RCC 7860 (cell line): ENCODE measurements around the gene GZMA.
"Not testable (repeated sequence)": the region's sequence is repeated elsewhere in the genome, so short reads cannot be mapped to it uniquely, and the experiment has no call there.

Source experiments
- DNase-seq: peaks from one replicate; pipeline ENCODE4 v3.0.0-alpha.2; 2015; ENCODE audit warnings: low spot score
- FAIRE-seq: peaks from 2 replicates; lab custom pipeline; 2012; peaks lifted over from hg19 to GRCh38; lab: Jason Lieb, UNC

GZMA gene

GRCh38 chr5:55105976-55106375 lies 3.5 kb downstream of the GZMA start:
- not testable (repeated sequence) for DNase-seq, FAIRE-seq

- FAIRE-seq, result no peak
- DNase-seq, result no peak
These were observed 6.2 kb downstream of the GZMA start for GRCh38 chr5:55108661-55109060.

- DNase-seq (no peak), FAIRE-seq (no peak)
These were observed 7.8 kb downstream of the GZMA start for GRCh38 chr5:55110217-55110616.

- FAIRE-seq, result no peak
These were observed 10.9 kb downstream of the GZMA start for GRCh38 chr5:55113327-55113726.

GRCh38 chr5:55114061-55114460 lies 11.6 kb downstream of the GZMA start:
- no peak for DNase-seq
- FAIRE-seq, result no peak

More at GRCh38 chr5:55113327-55113726, 10.9 kb downstream of the GZMA start:
- DNase-seq, result no peak

GRCh38 chr5:55123365-55123764 lies 20.9 kb downstream of the GZMA start:
- FAIRE-seq, result no peak
- no peak for DNase-seq

GRCh38 chr5:55134053-55134722 lies 31.7 kb downstream of the GZMA start:
- FAIRE-seq, result no peak

GRCh38 chr5:55136521-55136920 lies 34.1 kb downstream of the GZMA start:
- FAIRE-seq, result no peak
- DNase-seq, result no peak

More at GRCh38 chr5:55134053-55134722, 31.7 kb downstream of the GZMA start:
- DNase-seq, result no peak

GRCh38 chr5:55140908-55141665 lies 38.6 kb downstream of the GZMA start:
- FAIRE-seq, result no peak
- no peak for DNase-seq

GRCh38 chr5:55141945-55142690 lies 39.7 kb downstream of the GZMA start:
- FAIRE-seq (no peak), DNase-seq (no peak)

GRCh38 chr5:55143624-55144023 lies 41.2 kb downstream of the GZMA start:
- FAIRE-seq (no peak), DNase-seq (no peak)

GRCh38 chr5:55146080-55146479 lies 43.6 kb downstream of the GZMA start:
- DNase-seq (no peak), FAIRE-seq (no peak)

- no peak for FAIRE-seq
- peak; percentile 37 for DNase-seq
These were observed 44.2 kb downstream of the GZMA start for GRCh38 chr5:55146543-55147151.

- FAIRE-seq, result no peak
- DNase-seq, result no peak
These were observed 46.9 kb downstream of the GZMA start for GRCh38 chr5:55149308-55149795.

- no peak for DNase-seq
- no peak for FAIRE-seq
These were observed 49.7 kb downstream of the GZMA start for GRCh38 chr5:55151923-55152842.

- FAIRE-seq (no peak), DNase-seq (peak; percentile 8)
These were observed 52.4 kb downstream of the GZMA start for GRCh38 chr5:55154873-55155272.
